ENCODE data around the gene SYT11.

DNA sequence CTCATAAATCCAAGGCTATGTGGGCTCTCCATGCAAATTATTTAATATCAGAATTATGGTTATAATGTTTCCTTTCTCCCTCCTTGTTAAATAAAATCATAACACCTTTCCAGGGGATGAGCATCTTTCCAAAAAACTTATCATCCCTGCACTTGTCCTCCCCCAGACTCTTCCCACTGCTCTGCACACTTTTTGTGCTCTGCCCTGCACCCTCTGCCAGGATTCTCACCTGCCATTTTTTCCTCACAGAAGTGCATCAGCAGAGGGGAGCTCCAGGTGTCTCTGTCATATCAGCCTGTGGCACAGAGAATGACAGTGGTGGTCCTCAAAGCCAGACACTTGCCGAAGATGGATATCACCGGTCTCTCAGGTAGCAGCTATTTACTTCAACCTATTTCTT lies 20.9 kb downstream of the SYT11 start:
- TF ChIP-seq ZC3H10 (CRISPR knock-in tag; IDR thresholded peaks at IDR 0.05) (no peak), BACH2 (CRISPR knock-in tag; IDR thresholded peaks at IDR 0.05; ENCODE audit: borderline replicate concordance) (no peak), ZNF70 (CRISPR knock-in tag; IDR thresholded peaks at IDR 0.05) (no peak), OSR1 (CRISPR knock-in tag; IDR thresholded peaks at IDR 0.05) (no peak), ZFP3 (CRISPR knock-in tag; IDR thresholded peaks at IDR 0.05) (no peak), ESRRG (CRISPR knock-in tag; IDR thresholded peaks at IDR 0.05) (no peak)
- TF ChIP-seq, protein P1, sequence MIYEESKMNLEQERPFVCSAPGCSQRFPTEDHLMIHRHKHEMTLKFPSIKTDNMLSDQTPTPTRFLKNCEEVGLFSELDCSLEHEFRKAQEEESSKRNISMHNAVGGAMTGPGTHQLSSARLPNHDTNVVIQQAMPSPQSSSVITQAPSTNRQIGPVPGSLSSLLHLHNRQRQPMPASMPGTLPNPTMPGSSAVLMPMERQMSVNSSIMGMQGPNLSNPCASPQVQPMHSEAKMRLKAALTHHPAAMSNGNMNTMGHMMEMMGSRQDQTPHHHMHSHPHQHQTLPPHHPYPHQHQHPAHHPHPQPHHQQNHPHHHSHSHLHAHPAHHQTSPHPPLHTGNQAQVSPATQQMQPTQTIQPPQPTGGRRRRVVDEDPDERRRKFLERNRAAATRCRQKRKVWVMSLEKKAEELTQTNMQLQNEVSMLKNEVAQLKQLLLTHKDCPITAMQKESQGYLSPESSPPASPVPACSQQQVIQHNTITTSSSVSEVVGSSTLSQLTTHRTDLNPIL (CRISPR knock-in tag; IDR thresholded peaks at IDR 0.05; ENCODE audit: low read depth) = no peak
- TF ChIP-seq, protein P2, sequence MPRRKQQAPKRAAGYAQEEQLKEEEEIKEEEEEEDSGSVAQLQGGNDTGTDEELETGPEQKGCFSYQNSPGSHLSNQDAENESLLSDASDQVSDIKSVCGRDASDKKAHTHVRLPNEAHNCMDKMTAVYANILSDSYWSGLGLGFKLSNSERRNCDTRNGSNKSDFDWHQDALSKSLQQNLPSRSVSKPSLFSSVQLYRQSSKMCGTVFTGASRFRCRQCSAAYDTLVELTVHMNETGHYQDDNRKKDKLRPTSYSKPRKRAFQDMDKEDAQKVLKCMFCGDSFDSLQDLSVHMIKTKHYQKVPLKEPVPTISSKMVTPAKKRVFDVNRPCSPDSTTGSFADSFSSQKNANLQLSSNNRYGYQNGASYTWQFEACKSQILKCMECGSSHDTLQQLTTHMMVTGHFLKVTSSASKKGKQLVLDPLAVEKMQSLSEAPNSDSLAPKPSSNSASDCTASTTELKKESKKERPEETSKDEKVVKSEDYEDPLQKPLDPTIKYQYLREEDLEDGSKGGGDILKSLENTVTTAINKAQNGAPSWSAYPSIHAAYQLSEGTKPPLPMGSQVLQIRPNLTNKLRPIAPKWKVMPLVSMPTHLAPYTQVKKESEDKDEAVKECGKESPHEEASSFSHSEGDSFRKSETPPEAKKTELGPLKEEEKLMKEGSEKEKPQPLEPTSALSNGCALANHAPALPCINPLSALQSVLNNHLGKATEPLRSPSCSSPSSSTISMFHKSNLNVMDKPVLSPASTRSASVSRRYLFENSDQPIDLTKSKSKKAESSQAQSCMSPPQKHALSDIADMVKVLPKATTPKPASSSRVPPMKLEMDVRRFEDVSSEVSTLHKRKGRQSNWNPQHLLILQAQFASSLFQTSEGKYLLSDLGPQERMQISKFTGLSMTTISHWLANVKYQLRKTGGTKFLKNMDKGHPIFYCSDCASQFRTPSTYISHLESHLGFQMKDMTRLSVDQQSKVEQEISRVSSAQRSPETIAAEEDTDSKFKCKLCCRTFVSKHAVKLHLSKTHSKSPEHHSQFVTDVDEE (CRISPR knock-in tag; IDR thresholded peaks at IDR 0.05) = no peak
- TF ChIP-seq, protein P3, sequence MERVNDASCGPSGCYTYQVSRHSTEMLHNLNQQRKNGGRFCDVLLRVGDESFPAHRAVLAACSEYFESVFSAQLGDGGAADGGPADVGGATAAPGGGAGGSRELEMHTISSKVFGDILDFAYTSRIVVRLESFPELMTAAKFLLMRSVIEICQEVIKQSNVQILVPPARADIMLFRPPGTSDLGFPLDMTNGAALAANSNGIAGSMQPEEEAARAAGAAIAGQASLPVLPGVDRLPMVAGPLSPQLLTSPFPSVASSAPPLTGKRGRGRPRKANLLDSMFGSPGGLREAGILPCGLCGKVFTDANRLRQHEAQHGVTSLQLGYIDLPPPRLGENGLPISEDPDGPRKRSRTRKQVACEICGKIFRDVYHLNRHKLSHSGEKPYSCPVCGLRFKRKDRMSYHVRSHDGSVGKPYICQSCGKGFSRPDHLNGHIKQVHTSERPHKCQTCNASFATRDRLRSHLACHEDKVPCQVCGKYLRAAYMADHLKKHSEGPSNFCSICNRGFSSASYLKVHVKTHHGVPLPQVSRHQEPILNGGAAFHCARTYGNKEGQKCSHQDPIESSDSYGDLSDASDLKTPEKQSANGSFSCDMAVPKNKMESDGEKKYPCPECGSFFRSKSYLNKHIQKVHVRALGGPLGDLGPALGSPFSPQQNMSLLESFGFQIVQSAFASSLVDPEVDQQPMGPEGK (CRISPR knock-in tag; IDR thresholded peaks at IDR 0.05; ENCODE audit: borderline replicate concordance) = no peak
